CD14-positive monocyte (primary cell): ENCODE results near the gene ATAD2B. TPM values are rescaled to one million over a fixed set of nuclear protein-coding genes. Genes with fewer than 3 reads are reported as not detected.

ENCODE experiments used
- DNase-seq, 3 donors: peaks; one replicate each; pipeline ENCODE4 v3.0.0-alpha.2; 2011 to 2022
- H2AFZ ChIP-seq: 2 replicates; pipeline ENCODE4 v1.6.0; 2012; ENCODE audit warnings: mild to moderate bottlenecking, low read depth, low read length, inconsistent platforms; ENCODE audit not compliant: insufficient read depth, poor library complexity, severe bottlenecking
- H3K27ac ChIP-seq, 2 donors: 1 replicate in 1 of 2; 2 replicates in 1 of 2; pipeline ENCODE4 v1.5.1; 2012 to 2013; ENCODE audit warnings: low read length in 2 of 2, control low read depth in 1 of 2, inconsistent platforms in 1 of 2, low read depth in 1 of 2, mild to moderate bottlenecking in 1 of 2
- H3K27me3 ChIP-seq, 2 donors: one replicate each; pipeline versions ENCODE4 v1.6.0 to v1.6.1; 2011 to 2013; ENCODE audit warnings: low read length in 2 of 2; ENCODE audit not compliant: control insufficient read depth in 2 of 2, insufficient read depth in 2 of 2
- H3K36me3 ChIP-seq, 2 donors: replicated peaks in 1 of 2; 1 replicate in 1 of 2; 2 replicates in 1 of 2; pipeline versions ENCODE4 v1.5.1 to v1.6.1; 2012 to 2013; ENCODE audit warnings: low read length in 2 of 2, control low read depth in 1 of 2, inconsistent platforms in 1 of 2, mild to moderate bottlenecking in 1 of 2; ENCODE audit not compliant: insufficient read depth in 2 of 2, control insufficient read depth in 1 of 2
- H3K4me1 ChIP-seq, 2 donors: 1 replicate in 1 of 2; 2 replicates in 1 of 2; pipeline versions ENCODE4 v1.5.1 to v1.6.1; 2012 to 2013; ENCODE audit warnings: low read length in 2 of 2, control low read depth in 1 of 2, inconsistent platforms in 1 of 2, mild to moderate bottlenecking in 1 of 2, moderate library complexity in 1 of 2; ENCODE audit not compliant: insufficient read depth in 2 of 2, control insufficient read depth in 1 of 2
- H3K4me2 ChIP-seq: replicated peaks from 2 replicates; pipeline ENCODE3; 2012; ENCODE audit warnings: low read length, moderate library complexity, mild to moderate bottlenecking; ENCODE audit not compliant: poor library complexity, severe bottlenecking; ENCODE audit errors: extremely low read depth
- H3K4me3 ChIP-seq, 3 experiments: fragments of 200-600 bp in 1 of 3; sonication (generic) in 1 of 3; replicated peaks in 1 of 3; 1 replicate in 2 of 3; 2 replicates in 1 of 3; pipeline ENCODE4 v1.5.1; 2011 to 2013; ENCODE audit warnings: low read length in 3 of 3, mild to moderate bottlenecking in 3 of 3, control low read depth in 2 of 3, low read depth in 2 of 3, inconsistent platforms in 1 of 3, moderate library complexity in 1 of 3
- H3K79me2 ChIP-seq: 2 replicates; pipeline ENCODE4 v1.6.0; 2012; ENCODE audit warnings: mild to moderate bottlenecking, control low read depth, inconsistent platforms, low read length, moderate library complexity; ENCODE audit not compliant: insufficient read depth
- H3K9ac ChIP-seq: 2 replicates; pipeline ENCODE4 v1.6.0; 2017; ENCODE audit warnings: low read length, mild to moderate bottlenecking; ENCODE audit not compliant: insufficient read depth, poor library complexity, severe bottlenecking
- H3K9me3 ChIP-seq, 2 donors: replicated peaks in 1 of 2; 1 replicate in 1 of 2; 2 replicates in 1 of 2; pipeline versions ENCODE4 v1.5.1 to v1.6.1; 2012 to 2013; ENCODE audit warnings: low read length in 2 of 2, control low read depth in 1 of 2; ENCODE audit not compliant: control insufficient read depth in 1 of 2, insufficient read depth in 1 of 2
- H4K20me1 ChIP-seq: 2 replicates; pipeline ENCODE4 v1.6.0; 2012; ENCODE audit warnings: mild to moderate bottlenecking, low read length, control low read depth, moderate library complexity; ENCODE audit not compliant: insufficient read depth
- H3K27ac Mint-ChIP-seq, 7 donors: one replicate each; pipeline ENCODE4 v1.8.0; 2020; ENCODE audit warnings: mild to moderate bottlenecking in 7 of 7, mixed read lengths in 7 of 7, moderate library complexity in 6 of 7, inconsistent platforms in 2 of 7
- H3K27me3 Mint-ChIP-seq, 3 donors: one replicate each; pipeline ENCODE4 v1.8.0; 2021 to 2022; ENCODE audit warnings: low read depth in 3 of 3, mild to moderate bottlenecking in 3 of 3, mixed read lengths in 3 of 3, moderate library complexity in 3 of 3, inconsistent platforms in 1 of 3
- H3K36me3 Mint-ChIP-seq, 2 donors: one replicate each; pipeline ENCODE4 v1.8.0; 2020; ENCODE audit warnings: mixed read lengths in 2 of 2, inconsistent platforms in 1 of 2, mild to moderate bottlenecking in 1 of 2
- H3K4me1 Mint-ChIP-seq: one replicate; pipeline ENCODE4 v1.8.0; 2020; ENCODE audit warnings: mild to moderate bottlenecking, mixed read lengths
- H3K4me3 Mint-ChIP-seq, 2 donors: one replicate each; pipeline ENCODE4 v1.8.0; 2020; ENCODE audit warnings: mild to moderate bottlenecking in 2 of 2, mixed read lengths in 2 of 2, moderate library complexity in 1 of 2
- H3K9me3 Mint-ChIP-seq, 7 donors: one replicate each; pipeline ENCODE4 v1.8.0; 2020 to 2022; ENCODE audit warnings: mixed read lengths in 7 of 7, mild to moderate bottlenecking in 6 of 7, moderate library complexity in 6 of 7, inconsistent platforms in 2 of 7
- WGBS: methylation state at CpG from one replicate; pipeline ENCODE4 v1.1.5; 2013; ENCODE audit warnings: missing lambda C conversion rate; ENCODE audit not compliant: insufficient coverage; 5-methylcytosine and 5-hydroxymethylcytosine counted together
- intact Hi-C, 2 donors: fragments of 100-400 bp; cut with micrococcal nuclease; formaldehyde crosslinking; loops; one replicate each; pipeline versions ENCODE4 v1.15.0 to v1.15.1; 2023
- polyA plus RNA-seq, 3 donors: library from polyadenylated mRNA; depleted of rRNA in 1 of 3; unstranded in 2 of 3; stranded (reverse) in 1 of 3; fragments of 300-500 nt in 2 of 3; fragments of >200 nt in 1 of 3; fragmentation: Illumina TruSeq in 2 of 3; gene quantifications; 1 replicate in 2 of 3; 2 replicates in 1 of 3; pipeline ENCODE4 v1.2.3, GENCODE V29; 2012 to 2021
- TF ChIP-seq, protein P1 (sequence below): fragments of 200-600 bp; IDR thresholded peaks from one replicate; pipeline ENCODE4 v1.8.0; 2022; ENCODE audit warnings: antibody characterized with exemption, mild to moderate bottlenecking

Gene ATAD2B
- polyA plus RNA-seq, 3 donors: 4.9 to 12.1 (median 7.2) TPM

DNA sequence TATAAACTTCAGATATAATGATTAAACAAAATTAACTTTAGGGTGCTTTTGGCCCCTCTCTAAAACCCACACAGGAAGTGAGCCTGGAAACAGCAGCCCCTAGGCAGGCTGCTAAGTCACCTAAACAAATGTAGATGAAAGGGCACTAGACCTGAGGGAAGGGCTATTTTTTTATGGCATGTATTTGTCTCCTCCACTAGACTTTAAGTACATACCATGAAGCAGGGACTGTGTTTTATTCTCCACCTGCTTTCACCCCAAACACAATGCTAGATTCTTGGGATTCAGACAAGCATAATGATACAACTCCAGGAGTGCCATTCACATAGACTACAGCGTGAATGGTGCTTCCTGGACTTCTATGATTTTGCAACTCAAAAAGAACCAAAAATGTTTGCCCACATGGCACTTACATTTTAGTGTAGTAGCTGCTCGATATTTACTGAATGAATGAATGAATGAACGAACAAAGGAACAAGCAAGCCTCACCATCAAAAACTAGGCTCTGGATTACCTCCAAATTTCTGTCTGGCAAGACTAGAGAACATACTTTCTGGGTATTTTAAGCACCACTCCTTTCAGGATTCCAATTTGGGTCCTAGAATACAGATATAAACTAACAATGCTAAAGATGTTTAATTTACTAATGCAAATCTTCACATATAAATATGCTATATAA, 10.1 kb downstream of the ATAD2B start:
- Histone ChIP-seq H3K27ac (peak overlapping the region in 1 of 2 donors; percentile 43), H3K9me3 (no peaks in the 10 kb centered on the region), H3K4me2 (no peak overlapping the region), H3K4me1 (no peaks in the 10 kb centered on the region), H2AFZ (no peak overlapping the region), H3K9ac (no peak overlapping the region), H4K20me1 (peaks cover 100% of the 10 kb centered on the region), H3K27me3 (no peaks in the 10 kb centered on the region), H3K4me3 (no peak overlapping the region), H3K79me2 (peaks cover 100% of the 10 kb centered on the region), H3K36me3 (no peaks in the 10 kb centered on the region)
- TF ChIP-seq, protein P1, sequence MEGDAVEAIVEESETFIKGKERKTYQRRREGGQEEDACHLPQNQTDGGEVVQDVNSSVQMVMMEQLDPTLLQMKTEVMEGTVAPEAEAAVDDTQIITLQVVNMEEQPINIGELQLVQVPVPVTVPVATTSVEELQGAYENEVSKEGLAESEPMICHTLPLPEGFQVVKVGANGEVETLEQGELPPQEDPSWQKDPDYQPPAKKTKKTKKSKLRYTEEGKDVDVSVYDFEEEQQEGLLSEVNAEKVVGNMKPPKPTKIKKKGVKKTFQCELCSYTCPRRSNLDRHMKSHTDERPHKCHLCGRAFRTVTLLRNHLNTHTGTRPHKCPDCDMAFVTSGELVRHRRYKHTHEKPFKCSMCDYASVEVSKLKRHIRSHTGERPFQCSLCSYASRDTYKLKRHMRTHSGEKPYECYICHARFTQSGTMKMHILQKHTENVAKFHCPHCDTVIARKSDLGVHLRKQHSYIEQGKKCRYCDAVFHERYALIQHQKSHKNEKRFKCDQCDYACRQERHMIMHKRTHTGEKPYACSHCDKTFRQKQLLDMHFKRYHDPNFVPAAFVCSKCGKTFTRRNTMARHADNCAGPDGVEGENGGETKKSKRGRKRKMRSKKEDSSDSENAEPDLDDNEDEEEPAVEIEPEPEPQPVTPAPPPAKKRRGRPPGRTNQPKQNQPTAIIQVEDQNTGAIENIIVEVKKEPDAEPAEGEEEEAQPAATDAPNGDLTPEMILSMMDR: no peak
- Mint-ChIP-seq H3K9me3 (no peaks in the 10 kb centered on the region), H3K4me3 (no peak overlapping the region), H3K4me1 (peaks cover 26% of the 10 kb centered on the region), H3K27ac (peak overlapping the region in 5 of 7 donors; percentile 22 to 71 (median 38)), H3K27me3 (peaks cover 0 to 2% (median 0%) of the 10 kb centered on the region in 3 donors), H3K36me3 (peaks cover 8 to 20% of the 10 kb centered on the region in 2 donors)
- DNase-seq: no peak
- intact Hi-C loops: no loop called here
- WGBS: no CpG with 5 or more reads among the region's 3 CpGs

DNA sequence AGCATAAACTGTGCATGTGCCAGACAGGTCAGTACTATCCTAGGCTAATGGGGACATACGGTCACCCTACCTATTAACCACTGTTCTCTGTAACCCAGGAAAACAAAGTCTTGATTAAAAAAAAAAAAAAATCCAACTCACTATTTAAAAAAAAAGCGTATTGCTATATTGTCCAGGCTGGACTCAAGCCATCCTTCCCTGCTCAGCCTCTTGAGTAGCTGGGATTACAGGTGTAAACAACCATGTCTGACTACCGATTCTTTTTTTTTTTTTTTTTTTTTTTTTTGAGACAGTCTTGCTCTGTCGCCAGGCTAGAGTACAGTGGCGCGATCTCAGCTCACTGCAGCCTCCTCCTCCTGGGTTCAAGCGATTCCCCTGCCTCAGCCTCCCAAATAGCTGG, 11.6 kb downstream of the ATAD2B start:
- TF ChIP-seq, protein P1: no peak
- H3K27me3 ChIP-seq: no peaks in the 10 kb centered on the region
- no peak overlapping the region for H2AFZ ChIP-seq
- Mint-ChIP-seq H3K4me3 (no peak overlapping the region), H3K4me1 (peaks cover 26% of the 10 kb centered on the region), H3K36me3 (peaks cover 9 to 32% of the 10 kb centered on the region in 2 donors), H3K27me3 (peaks cover 0 to 2% (median 0%) of the 10 kb centered on the region in 3 donors), H3K9me3 (no peaks in the 10 kb centered on the region), H3K27ac (no peak overlapping the region)
- no peaks in the 10 kb centered on the region for H3K4me1 ChIP-seq
- no peak overlapping the region for H3K4me3 ChIP-seq
- H3K79me2 ChIP-seq: peaks cover 100% of the 10 kb centered on the region
- peaks cover 0 to 3% of the 10 kb centered on the region in 2 donors for H3K36me3 ChIP-seq
- H3K9ac ChIP-seq: no peak overlapping the region
- DNase-seq: no peak
- H3K4me2 ChIP-seq: no peak overlapping the region
- peaks cover 100% of the 10 kb centered on the region for H4K20me1 ChIP-seq
- H3K9me3 ChIP-seq: no peaks in the 10 kb centered on the region
- H3K27ac ChIP-seq: no peak overlapping the region
- WGBS: 96% methylated on average over 5 of the region's 7 CpGs
- intact Hi-C loops: no loop called here
